OCI-LY7 (cell line): Measurements from ENCODE around the gene IL1RAPL2.

Experiments used
- CTCF ChIP-seq: fragments of 200-600 bp; sonication (generic); conservative IDR thresholded peaks from 2 replicates; pipeline ENCODE4 v1.5.1; 2014; ENCODE audit warnings: mild to moderate bottlenecking, antibody characterized with exemption, low read length, moderate library complexity, mixed read lengths
- EZH2phosphoT487 ChIP-seq: fragments of 200-600 bp; sonication (generic); IDR thresholded peaks from 2 replicates; pipeline ENCODE4 v1.6.1; 2018; ENCODE audit warnings: low read depth, borderline replicate concordance, mild to moderate bottlenecking, mixed run types, antibody characterized with exemption, low read length, moderate library complexity, mixed read lengths

DNA sequence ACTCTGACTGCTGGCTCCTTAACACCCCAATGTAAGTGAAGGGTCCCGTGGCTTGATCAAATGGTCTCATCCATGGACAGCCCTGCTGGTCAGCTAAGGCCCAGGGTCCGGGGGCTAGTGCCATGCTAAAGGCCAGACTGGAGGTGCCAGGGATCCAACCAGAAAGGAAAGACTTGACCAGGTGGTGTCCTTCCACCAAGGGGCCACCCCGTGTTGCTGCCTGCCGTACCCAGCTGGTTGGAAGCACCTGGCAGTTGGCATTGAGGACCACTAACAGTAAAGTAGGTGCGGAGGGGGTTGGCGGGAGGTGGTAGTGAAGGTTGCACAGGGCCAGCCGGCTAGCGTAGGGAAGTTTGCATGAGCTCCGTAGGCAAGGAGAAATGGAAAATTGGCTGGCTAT lies 1.7 kb upstream of the IL1RAPL2 start:
- no peak for TF ChIP-seq CTCF
- no peak for TF ChIP-seq EZH2phosphoT487
